Stimulated activated CD8-positive, alpha-beta memory T cell treated with anti-CD3 and anti-CD28 coated beads, Interleukin-12 subunit alpha, Interleukin-12 subunit beta, amount 100 ng/mL, for 24 hours (primary cell): ENCODE data around the gene HOXB13.
"Not testable (repeated sequence)": the region's sequence is repeated elsewhere in the genome, so short reads cannot be mapped to it uniquely, and the experiment has no call there.

Experiments
- DNase-seq: peaks from one replicate; pipeline ENCODE4 v3.0.0-alpha.2; 2020; ENCODE audit errors: extremely low read depth

The HOXB13 gene

GRCh38 chr17:48726916-48727286 lies 1.6 kb downstream of the HOXB13 start:
- no peak for DNase-seq

- no peak for DNase-seq
These were observed 2.2 kb downstream of the HOXB13 start for GRCh38 chr17:48726114-48726915.

GRCh38 chr17:48725288-48726064 lies 3.1 kb downstream of the HOXB13 start:
- no peak for DNase-seq

- DNase-seq: no peak
These were observed 3.6 kb downstream of the HOXB13 start for GRCh38 chr17:48725004-48725287.

- DNase-seq: peak; percentile 38
These were observed 4.1 kb downstream of the HOXB13 start for GRCh38 chr17:48724251-48725003.

- DNase-seq: no peak
These were observed 4.9 kb downstream of the HOXB13 start for GRCh38 chr17:48723423-48724250.

GRCh38 chr17:48722915-48723422 lies 5.6 kb downstream of the HOXB13 start, which contains the start of gene PRAC2:
PRAC2 (plus strand) TSS chr17:48723185; CDS start chr17:48724411, 1,226 bp downstream.
- DNase-seq: no peak

GRCh38 chr17:48722201-48722907 lies 6.2 kb downstream of the HOXB13 start, which contains the start of gene PRAC1:
PRAC1 (minus strand) TSS chr17:48722518; CDS start chr17:48722392, 126 bp downstream.
- no peak for DNase-seq

GRCh38 chr17:48721009-48721402 lies 7.5 kb downstream of the HOXB13 start:
- DNase-seq: no peak

GRCh38 chr17:48720266-48721008 lies 8.1 kb downstream of the HOXB13 start:
- no peak for DNase-seq

GRCh38 chr17:48719642-48720265 lies 8.8 kb downstream of the HOXB13 start:
- DNase-seq: no peak

- no peak for DNase-seq
These were observed 9.5 kb downstream of the HOXB13 start for GRCh38 chr17:48718761-48719641.

- DNase-seq: no peak
These were observed 10.3 kb downstream of the HOXB13 start for GRCh38 chr17:48718227-48718760.

- DNase-seq: no peak
These were observed 11.0 kb downstream of the HOXB13 start for GRCh38 chr17:48717367-48718226.

GRCh38 chr17:48716549-48716948 lies 12.0 kb downstream of the HOXB13 start:
- DNase-seq: not testable (repeated sequence)

- no peak for DNase-seq
These were observed 12.8 kb downstream of the HOXB13 start for GRCh38 chr17:48715496-48716399.
